Neural cell (in vitro differentiated cells): ENCODE measurements around the gene NCOA7. TPM values are rescaled to one million over a fixed set of nuclear protein-coding genes. Genes with fewer than 3 reads are reported as not detected.

Experiments used
- H2AFZ ChIP-seq: fragments of 200-600, 300-800 bp; sonication (generic), shearing (Covaris generic); 2 replicates; pipeline ENCODE4 v1.6.0; 2014; ENCODE audit warnings: low read depth, mild to moderate bottlenecking, antibody characterized with exemption, low read length, moderate library complexity
- H3F3A ChIP-seq: fragments of 200-600 bp; shearing (Covaris generic); 2 replicates; pipeline ENCODE4 v1.6.1; 2016; ENCODE audit warnings: mild to moderate bottlenecking, moderate library complexity, mixed read lengths, antibody characterized with exemption, low read length; ENCODE audit not compliant: insufficient read depth, poor library complexity, severe bottlenecking
- H3K27ac ChIP-seq: fragments of 200-600, 300-800 bp; sonication (generic), shearing (Covaris generic); 2 replicates; pipeline ENCODE4 v1.5.1; 2014; ENCODE audit warnings: mild to moderate bottlenecking, low read length, moderate library complexity
- H3K27me3 ChIP-seq: fragments of 300-800, 200-600 bp; sonication (generic), shearing (Covaris generic); 2 replicates; pipeline ENCODE4 v1.6.0; 2014; ENCODE audit warnings: mild to moderate bottlenecking, low read depth, low read length, moderate library complexity; ENCODE audit not compliant: insufficient read depth
- H3K36me3 ChIP-seq: fragments of 300-800, 200-600 bp; sonication (generic), shearing (Covaris generic); 2 replicates; pipeline ENCODE4 v1.5.1; 2014; ENCODE audit warnings: mild to moderate bottlenecking, antibody characterized with exemption, low read length, moderate library complexity; ENCODE audit not compliant: insufficient read depth
- H3K4me2 ChIP-seq: fragments of 300-800, 200-600 bp; sonication (generic), shearing (Covaris generic); 2 replicates; pipeline ENCODE4 v1.6.0; 2014; ENCODE audit warnings: mild to moderate bottlenecking, low read length
- H3K4me3 ChIP-seq: fragments of 300-800, 200-600 bp; sonication (generic), shearing (Covaris generic); 2 replicates; pipeline ENCODE4 v1.5.1; 2014; ENCODE audit warnings: mild to moderate bottlenecking, low read length, moderate library complexity
- H3K79me2 ChIP-seq: fragments of 200-600 bp; shearing (Covaris generic); replicated peaks from 2 replicates; pipeline ENCODE4 v1.6.0; 2014; ENCODE audit warnings: mild to moderate bottlenecking, low read length, moderate library complexity; ENCODE audit not compliant: insufficient read depth
- H3K9ac ChIP-seq: fragments of 300-800, 200-600 bp; sonication (generic), shearing (Covaris generic); 2 replicates; pipeline ENCODE4 v1.6.1; 2016; ENCODE audit warnings: mild to moderate bottlenecking, low read length, mixed read lengths
- H3K9me2 ChIP-seq: fragments of 200-600 bp; shearing (Covaris generic); 2 replicates; pipeline ENCODE4 v1.6.1; 2016; ENCODE audit warnings: mild to moderate bottlenecking, low read length, mixed read lengths; ENCODE audit not compliant: insufficient read depth
- H3K9me3 ChIP-seq: fragments of 200-600, 300-800 bp; sonication (generic), shearing (Covaris generic); 2 replicates; pipeline ENCODE4 v1.6.1; 2016; ENCODE audit warnings: mild to moderate bottlenecking, mixed run types, low read length, moderate library complexity, mixed read lengths
- H4K20me1 ChIP-seq: fragments of 200-600 bp; shearing (Covaris generic); 2 replicates; pipeline ENCODE4 v1.6.1; 2016; ENCODE audit warnings: mild to moderate bottlenecking, mixed run types; ENCODE audit not compliant: insufficient read depth
- CTCF ChIP-seq: fragments of 450-650 bp; IDR thresholded peaks from 2 replicates; pipeline ENCODE4 v1.5.1; 2014; ENCODE audit warnings: antibody characterized with exemption, mild to moderate bottlenecking, moderate library complexity; ENCODE audit not compliant: poor library complexity, severe bottlenecking
- EP300 ChIP-seq: fragments of 450-650 bp; conservative IDR thresholded peaks from 2 replicates; pipeline ENCODE4 v1.6.1; 2014; ENCODE audit warnings: antibody characterized with exemption, mild to moderate bottlenecking, moderate library complexity; ENCODE audit not compliant: poor library complexity, severe bottlenecking
- EZH2 ChIP-seq: fragments of 200-600, 300-800 bp; shearing (Covaris generic), sonication (generic); IDR thresholded peaks from 2 replicates; pipeline ENCODE4 v1.6.1; 2014; ENCODE audit warnings: antibody characterized with exemption, low read length, borderline replicate concordance, mild to moderate bottlenecking; ENCODE audit not compliant: insufficient read depth, poor library complexity, severe bottlenecking
- MXI1 ChIP-seq: fragments of 450-650 bp; conservative IDR thresholded peaks from 2 replicates; pipeline ENCODE4 v1.6.1; 2014; ENCODE audit warnings: antibody characterized with exemption, mild to moderate bottlenecking; ENCODE audit not compliant: poor library complexity, severe bottlenecking
- POLR2AphosphoS5 ChIP-seq: IDR thresholded peaks from 2 replicates; pipeline ENCODE4 v1.6.1; 2012
- RAD21 ChIP-seq: fragments of 450-650 bp; conservative IDR thresholded peaks from 2 replicates; pipeline ENCODE4 v1.6.1; 2014; ENCODE audit warnings: antibody characterized with exemption, mild to moderate bottlenecking, moderate library complexity
- REST ChIP-seq: IDR thresholded peaks from 2 replicates; pipeline ENCODE4 v1.6.1; 2012; ENCODE audit warnings: borderline replicate concordance
- SMC3 ChIP-seq: fragments of 450-650 bp; conservative IDR thresholded peaks from 2 replicates; pipeline ENCODE4 v1.6.1; 2014; ENCODE audit warnings: antibody characterized with exemption, mild to moderate bottlenecking, moderate library complexity; ENCODE audit not compliant: poor library complexity
- TAF1 ChIP-seq: IDR thresholded peaks from 2 replicates; pipeline ENCODE4 v1.6.1; 2012; ENCODE audit warnings: low read depth
- polyA plus RNA-seq: library from polyadenylated mRNA; depleted of rRNA; stranded (reverse); fragments of >200 nt; gene quantifications from 2 replicates; pipeline ENCODE4 v1.2.3, GENCODE V29; 2014

NCOA7 gene
- polyA plus RNA-seq, 1 donor from 2014 or later = 17.1 TPM

GRCh38 chr6:125863023-125863422 lies 72.3 kb downstream of the NCOA7 start (continued):
- no peak for TF ChIP-seq CTCF
- no peak for TF ChIP-seq MXI1

- H3K9me3 ChIP-seq = no peaks in the 10 kb centered on the region
- no peak overlapping the region for H3K4me3 ChIP-seq
- H3K27ac ChIP-seq = no peak overlapping the region
- no peak overlapping the region for H3K4me2 ChIP-seq
- no peaks in the 10 kb centered on the region for H4K20me1 ChIP-seq
- TF ChIP-seq CTCF = no peak
- no peak for TF ChIP-seq SMC3
- no peak for TF ChIP-seq EZH2
- TF ChIP-seq REST = no peak
- TF ChIP-seq TAF1 = no peak
- TF ChIP-seq RAD21 = no peak
- no peak for TF ChIP-seq EP300
- TF ChIP-seq POLR2AphosphoS5 = no peak
- TF ChIP-seq MXI1 = no peak
- no peak overlapping the region for H3K9ac ChIP-seq
- no peaks in the 10 kb centered on the region for H3K79me2 ChIP-seq
- no peaks in the 10 kb centered on the region for H3K9me2 ChIP-seq
- H3K36me3 ChIP-seq = no peaks in the 10 kb centered on the region
- H2AFZ ChIP-seq = no peak overlapping the region
- H3F3A ChIP-seq = no peaks in the 10 kb centered on the region
- H3K27me3 ChIP-seq = no peaks in the 10 kb centered on the region
These were observed 74.3 kb downstream of the NCOA7 start for GRCh38 chr6:125865015-125865414.

- Histone ChIP-seq H2AFZ (no peak overlapping the region), H3K36me3 (no peaks in the 10 kb centered on the region), H3K4me3 (no peak overlapping the region), H3K4me2 (no peak overlapping the region), H4K20me1 (no peaks in the 10 kb centered on the region), H3K79me2 (no peaks in the 10 kb centered on the region), H3F3A (no peaks in the 10 kb centered on the region), H3K27ac (no peak overlapping the region), H3K9me3 (no peaks in the 10 kb centered on the region), H3K27me3 (no peaks in the 10 kb centered on the region), H3K9ac (no peak overlapping the region), H3K9me2 (no peaks in the 10 kb centered on the region)
- TF ChIP-seq SMC3 (no peak), POLR2AphosphoS5 (no peak), MXI1 (no peak)
These were observed 75.7 kb downstream of the NCOA7 start for GRCh38 chr6:125866433-125866832.
